ENCODE results near the gene LDLRAD4.

LDLRAD4 gene

DNA sequence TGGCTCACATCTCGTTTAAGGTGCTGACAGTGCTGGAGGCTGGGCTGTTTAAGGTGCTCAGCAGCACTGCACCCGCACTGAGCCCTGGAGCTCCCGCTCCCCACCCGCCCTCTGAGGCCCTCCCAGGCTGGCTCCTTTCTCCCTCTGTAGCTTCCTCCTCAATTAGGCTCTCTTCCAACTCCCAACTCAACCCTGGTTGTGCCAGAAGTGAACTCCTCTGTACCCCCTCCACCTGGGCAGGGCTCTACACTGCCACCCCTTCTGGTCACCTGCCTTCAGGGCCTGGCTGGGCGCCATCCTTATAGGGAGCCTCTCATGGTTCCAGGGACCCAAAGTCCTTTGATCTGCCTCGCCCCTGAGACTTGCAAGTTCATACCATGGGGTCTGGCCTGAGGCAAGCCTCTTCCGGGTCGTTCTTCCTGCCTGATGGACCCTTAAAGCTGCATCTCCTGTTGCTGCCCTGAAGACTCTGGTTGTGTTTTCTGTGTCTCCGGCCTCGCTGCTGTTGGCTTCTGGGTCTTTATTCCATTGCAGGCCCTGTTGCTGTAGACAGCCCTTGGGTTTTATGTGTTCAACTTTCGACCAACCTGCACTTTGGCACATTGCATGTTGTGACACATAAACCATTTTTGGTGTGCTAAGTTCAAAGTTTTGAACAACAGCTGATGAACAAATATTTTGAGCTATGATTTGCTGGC lies 199.6 kb downstream of the LDLRAD4 start:
- peak in 12 of 42 donors; percentile 32 to 73 (median 49) for DNase-seq
- intact Hi-C loops (cut with DNase I) = no loop called here

DNA sequence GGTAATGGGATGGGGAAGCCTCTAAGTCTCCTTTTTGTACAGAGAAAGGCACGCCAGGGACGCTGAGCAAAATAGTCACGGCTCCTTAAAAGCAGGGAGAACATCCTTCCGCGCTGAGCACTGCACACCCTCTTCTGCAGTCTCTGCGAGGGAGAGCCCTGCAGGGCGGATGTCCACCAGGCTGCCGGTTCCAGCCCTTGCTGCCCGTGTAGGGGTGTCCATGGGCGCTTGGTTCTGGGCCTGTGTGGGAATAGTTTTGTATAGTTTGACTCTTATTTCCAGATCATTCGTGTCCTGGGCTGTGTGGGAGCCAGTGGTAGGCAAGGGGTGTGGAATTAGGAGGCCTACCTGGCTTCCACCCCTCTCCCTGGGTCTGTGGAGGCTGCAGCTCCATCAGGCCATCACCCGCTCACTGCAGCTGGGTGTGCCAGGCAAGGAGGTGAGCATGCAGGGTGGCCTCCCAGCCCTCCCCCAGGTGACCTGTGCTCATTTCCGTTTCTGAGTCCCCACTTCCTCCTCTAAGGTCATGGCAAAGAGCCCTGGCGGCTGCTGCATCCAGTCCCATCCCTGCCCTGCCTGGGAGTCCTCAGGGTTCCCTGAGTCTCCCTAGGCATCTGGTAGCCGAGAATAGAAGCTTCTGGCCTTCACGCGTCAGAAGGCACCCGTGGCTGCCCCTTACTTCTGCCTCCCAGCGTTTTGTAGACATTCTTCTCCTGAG lies 202.6 kb downstream of the LDLRAD4 start:
- intact Hi-C loops (cut with DNase I) = no loop called here
- peak in 1 of 42 donors; percentile 2 for DNase-seq

DNA sequence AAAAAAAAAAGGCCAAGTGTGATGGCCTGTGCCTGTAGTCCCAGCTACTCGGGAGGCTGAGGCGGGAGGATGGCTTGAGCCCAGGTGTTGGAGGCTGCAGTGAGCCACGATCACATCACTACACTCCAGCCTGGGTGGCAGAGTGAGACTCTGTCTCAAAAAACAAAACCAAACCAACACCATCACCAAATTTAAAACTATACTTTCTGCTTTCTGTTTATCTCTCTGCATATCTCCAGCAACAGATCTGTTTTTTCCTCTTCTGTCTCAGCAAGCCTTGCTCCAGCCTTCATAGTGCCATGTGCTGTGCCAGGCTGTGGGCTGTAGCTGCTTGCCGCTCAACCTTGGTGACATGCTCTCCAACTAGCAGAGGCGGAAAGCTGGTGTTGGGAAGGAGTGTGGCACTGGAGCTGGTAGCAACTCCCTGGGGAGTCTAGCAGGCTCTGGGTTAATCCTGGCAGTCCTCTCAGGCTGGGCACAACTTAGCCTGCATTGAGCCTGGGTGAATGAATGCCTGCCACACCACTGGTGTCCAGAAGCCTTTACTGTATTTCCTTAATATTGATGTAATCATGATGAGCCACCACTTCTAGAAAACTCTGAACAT lies 204.1 kb downstream of the LDLRAD4 start:
- intact Hi-C loops (cut with DNase I) = no loop called here
- peak in 32 of 42 donors; percentile 24 to 87 (median 60) for DNase-seq

DNA sequence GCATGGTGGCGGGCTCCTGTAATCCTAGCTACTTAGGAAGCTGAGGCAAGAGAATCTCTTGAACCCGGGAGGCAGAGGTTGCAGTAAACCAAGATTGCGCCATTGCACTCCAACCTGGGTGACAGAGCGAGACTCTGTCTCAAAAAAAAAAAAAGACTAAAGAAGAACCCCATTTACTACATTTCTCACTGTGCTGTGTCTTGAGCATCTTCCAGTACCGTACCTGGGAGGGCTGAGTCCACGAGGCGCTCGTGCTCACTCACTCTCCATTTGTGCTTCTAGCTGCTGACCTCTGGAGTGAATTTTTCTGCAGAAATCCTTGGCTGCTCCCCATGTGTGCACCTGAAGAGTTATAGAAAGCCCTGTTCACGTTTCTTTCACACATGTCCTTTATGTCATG lies 204.8 kb downstream of the LDLRAD4 start:
- DNase-seq = peak in 1 of 42 donors; percentile 19
- intact Hi-C loops (cut with DNase I) = no loop called here

DNA sequence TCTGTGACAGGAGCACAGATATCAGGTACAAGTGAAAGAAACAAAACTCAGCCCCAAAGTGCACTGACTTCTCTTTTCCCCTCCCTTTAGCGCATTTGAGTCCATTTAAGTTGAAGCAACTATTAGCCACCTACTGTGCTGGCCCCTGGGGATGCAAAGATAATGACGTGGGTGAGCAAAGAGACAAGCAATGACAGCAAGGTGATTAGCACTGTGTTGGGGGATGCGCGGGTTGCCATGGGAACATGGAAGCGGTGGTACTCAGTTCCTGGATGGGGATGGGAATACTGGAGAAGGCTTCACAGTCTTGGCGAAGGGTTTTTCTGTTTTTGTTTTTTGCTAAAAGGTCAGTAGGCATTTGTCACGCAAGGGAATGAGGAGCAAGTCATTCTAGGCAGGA lies 205.8 kb downstream of the LDLRAD4 start:
- intact Hi-C loops (cut with DNase I) = no loop called here
- DNase-seq = peak in 18 of 42 donors; percentile 24 to 74 (median 55)

DNA sequence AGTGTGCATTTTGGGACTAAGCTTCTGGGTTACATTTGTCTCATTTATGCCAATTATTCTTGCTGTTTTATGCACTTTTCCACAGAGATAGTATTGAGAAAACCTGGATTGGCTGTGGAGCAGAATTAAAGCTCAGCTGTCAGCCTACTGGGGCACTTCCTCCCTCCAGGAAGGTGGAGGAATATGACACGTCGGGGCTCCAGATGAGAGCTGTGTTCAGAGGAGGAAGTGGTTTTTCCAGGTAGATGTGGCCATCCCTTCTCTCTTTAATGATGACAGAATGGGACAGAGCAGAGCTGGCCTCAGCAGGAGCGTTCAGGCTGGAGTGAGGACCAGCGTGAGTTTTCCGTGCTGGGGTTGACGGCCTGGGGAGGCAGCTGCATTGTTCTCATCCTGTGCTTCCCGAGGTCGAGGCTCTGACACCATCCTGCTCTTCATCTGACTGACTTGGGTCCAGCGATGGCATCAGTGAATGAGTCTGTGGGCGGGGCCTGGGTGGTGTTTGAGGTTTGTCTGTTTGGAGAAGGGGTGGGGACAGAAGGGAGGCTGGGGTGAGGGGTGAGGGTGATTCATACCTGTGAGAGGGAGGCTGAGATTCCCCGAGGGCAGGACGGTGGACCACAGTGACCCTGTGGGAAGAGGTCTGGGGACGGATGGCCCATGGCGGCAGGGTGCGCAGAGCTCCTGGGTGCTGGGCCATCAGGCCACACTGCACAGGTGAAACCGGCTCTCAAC lies 207.0 kb downstream of the LDLRAD4 start:
- peak in 3 of 42 donors; percentile 6 to 32 (median 26) for DNase-seq

DNA sequence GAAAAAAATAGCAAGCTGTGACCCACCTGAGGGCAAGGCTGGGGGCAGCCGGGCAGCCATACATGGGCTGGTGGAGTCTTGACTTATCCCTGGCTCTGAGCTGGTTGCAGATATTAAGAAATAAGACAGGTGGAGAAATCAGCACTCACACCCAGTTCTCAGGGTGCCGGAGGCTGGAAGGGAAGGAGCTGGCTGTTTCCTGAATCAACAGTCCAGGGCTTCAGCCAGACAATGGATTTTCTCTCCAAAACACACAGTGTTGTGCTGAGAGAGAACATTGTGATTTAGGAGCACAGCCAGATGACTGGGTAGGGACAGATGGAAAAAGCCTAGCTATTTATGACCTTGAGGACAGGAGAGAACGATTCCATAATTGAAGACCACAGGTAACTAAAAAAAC lies 208.8 kb downstream of the LDLRAD4 start:
- intact Hi-C loops (cut with DNase I) = no loop called here
- DNase-seq = peak in 1 of 42 donors; percentile 35

More for the DNA sequence above, 207.0 kb downstream of the LDLRAD4 start:
- intact Hi-C loops (cut with DNase I) = no loop called here

DNA sequence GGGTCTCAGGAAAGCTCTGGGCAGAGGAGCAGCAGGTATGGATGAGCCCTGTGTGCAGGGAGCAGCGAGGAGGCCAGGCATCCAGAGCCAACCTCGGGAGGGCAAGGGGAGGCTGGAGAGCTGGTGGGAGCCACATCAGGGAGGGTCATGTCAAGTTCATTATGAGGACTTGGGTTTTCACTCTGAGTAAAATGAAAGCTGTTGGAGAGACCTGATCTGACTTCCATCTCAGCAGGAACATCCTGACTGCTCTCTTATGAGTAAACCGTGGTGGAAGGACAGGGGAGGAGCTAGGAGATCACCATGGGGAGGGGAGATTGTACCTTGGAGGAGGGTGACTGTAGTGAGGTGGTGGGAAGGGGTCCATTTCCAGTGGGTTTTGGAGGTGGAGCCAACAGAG lies 209.8 kb downstream of the LDLRAD4 start:
- DNase-seq = peak in 4 of 42 donors; percentile 2 to 28 (median 16)
- intact Hi-C loops (cut with DNase I) = no loop called here

DNA sequence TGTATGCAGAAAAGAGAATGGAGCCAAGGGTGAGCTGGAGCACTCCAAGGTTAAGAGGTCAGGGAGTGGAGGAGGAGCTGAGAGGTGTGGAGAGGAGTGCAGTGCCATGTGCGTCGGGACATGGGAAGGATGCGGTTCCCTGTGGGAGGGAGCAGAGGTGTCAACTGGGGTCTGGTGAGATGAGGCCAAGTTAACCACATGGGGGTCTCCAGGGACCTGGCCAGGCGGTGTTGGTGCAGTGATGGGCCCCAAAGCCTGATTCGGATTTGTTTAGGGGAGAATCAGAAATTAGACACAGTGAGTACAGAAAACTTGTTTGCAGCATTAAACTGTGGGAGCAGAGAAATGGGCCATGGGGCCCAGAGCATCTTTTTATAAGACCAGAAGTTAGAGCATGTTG lies 210.5 kb downstream of the LDLRAD4 start:
- intact Hi-C loops (cut with DNase I) = no loop called here
- DNase-seq = peak in 4 of 42 donors; percentile 4 to 35 (median 16)

DNA sequence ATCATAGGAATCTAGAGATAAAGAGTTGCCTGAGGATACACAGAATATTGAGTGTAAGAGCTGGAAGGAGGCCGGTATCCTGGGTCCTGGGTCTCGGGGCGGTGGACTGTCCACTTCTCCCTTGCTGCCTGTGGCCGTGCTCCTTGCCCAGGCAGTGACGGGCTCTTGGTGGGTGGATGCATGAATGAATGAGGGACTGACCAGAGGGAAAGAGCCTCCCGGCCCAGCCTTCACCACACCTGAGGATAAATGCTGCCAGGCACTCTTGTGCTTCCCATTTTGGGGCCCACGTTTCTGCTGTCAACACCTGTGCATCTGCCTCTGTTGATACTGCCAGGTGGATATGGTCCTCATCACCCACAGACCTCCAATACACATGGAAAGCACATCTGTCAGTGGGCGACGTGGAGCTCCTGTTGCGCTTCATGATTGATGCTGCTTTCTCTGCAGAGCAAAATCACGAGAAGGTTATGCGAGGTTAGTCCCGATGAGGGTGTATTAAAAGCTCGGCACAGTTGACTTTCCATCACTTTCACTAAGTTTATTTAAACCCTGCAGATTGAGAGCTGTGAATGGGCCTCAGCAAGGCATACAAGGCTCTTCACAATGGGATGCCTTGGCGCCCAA lies 211.4 kb downstream of the LDLRAD4 start:
- intact Hi-C loops (cut with DNase I) = no loop called here
- peak in 9 of 42 donors; percentile 25 to 68 (median 47) for DNase-seq

DNA sequence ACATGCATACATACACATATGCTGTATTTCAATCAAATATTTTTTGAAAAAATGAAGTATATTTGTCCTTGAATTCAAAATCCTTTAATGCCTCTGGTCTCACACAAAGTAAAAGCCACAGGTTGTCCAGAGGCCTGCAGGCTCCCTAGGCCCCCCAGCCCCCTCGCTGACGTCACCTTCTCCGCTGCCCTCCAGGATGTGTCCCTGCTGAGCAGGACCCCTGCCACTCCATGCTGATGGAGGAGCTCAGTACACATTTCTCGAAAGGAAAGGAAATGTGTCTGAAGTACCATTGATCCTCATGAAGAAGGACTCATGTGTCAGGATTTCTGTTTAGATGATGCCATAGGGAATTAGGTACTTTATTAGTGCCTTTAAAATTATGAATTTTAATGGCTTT lies 212.1 kb downstream of the LDLRAD4 start:
- peak in 2 of 42 donors; percentile 22 to 26 for DNase-seq
- intact Hi-C loops (cut with DNase I) = no loop called here

DNA sequence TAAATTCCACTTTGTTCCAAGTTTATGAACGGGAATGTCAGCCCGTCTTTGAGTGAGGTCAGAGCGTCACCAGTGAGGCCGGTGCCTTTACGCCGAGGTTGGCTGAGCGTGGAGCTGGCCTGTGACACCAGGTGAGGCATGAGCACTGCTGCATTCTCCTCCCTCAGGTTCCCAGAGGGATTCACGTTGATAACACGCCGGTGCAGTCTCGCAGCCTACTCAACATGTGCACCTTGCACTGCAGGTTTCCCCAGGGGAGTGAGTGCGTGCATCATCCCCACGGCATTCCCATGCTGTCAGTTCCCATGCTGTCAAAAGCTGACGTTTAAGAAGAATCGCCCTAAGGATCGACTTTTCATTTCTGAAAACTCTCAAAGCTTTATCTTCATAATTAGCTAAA lies 213.3 kb downstream of the LDLRAD4 start:
- intact Hi-C loops (cut with DNase I) = no loop called here

DNA sequence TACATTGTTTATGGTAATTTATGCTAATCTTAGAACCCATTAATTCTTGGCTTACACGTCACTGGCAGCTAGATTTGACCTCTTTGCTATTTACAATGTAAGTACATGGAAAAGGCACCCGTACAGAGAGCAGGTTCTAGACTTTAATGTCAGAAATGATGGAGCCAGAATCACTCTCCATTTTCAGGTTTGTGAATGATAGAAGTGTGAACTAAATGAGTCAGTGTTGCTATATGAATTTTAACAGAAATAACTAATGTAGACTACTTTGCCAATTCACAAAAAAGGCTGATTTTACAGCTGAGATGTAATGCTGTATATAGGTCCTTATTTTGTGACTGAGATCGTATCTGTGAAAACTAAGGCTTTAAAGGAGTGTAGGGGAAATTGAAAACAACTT lies 214.6 kb downstream of the LDLRAD4 start:
- DNase-seq = no peak

More for the DNA sequence above, 213.3 kb downstream of the LDLRAD4 start:
- peak in 29 of 42 donors; percentile 40 to 86 (median 63) for DNase-seq

DNA sequence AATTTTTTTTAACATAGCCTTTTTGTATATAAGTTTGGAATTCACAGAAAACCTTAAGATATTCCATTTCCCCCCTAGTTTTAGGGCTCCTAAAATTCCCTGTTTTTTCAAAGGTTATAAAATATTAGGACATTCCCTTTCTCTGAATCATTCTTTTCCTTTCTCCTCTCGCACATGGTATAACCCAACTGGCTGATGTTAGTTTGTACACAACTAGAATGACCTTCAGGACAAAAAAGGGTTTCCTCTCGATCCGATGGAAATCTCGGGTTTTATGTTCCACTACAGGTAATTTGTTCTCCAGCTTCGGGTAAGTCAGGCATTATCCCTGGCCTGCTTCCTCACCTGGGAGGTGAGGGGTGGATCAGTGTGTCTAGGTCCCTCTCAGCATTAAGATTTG lies 215.1 kb downstream of the LDLRAD4 start:
- peak in 1 of 42 donors; percentile 5 for DNase-seq
- intact Hi-C loops (cut with DNase I) = no loop called here

More for the DNA sequence above, 214.6 kb downstream of the LDLRAD4 start:
- intact Hi-C loops (cut with DNase I) = no loop called here

DNA sequence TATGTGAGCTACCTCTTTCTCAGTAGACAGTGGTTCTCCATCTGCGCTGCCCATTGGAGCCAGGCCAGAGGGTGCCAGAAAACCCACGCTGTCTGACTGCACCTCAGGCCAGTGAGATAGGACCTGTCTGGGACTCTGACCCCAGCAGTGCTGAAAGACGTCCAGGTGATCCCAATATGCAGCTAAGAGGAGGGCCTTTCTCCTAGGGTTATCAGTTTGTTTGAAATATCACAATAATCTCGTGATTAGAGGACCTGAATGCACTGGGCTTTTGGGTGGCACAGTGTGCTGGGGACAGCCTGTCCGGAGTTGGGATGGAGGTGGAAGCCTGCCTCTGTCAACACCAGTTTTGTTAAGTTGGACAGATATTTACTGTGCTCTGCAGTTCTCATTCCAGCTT lies 216.3 kb downstream of the LDLRAD4 start:
- peak in 5 of 42 donors; percentile 5 to 34 (median 6) for DNase-seq
- intact Hi-C loops (cut with DNase I) = no loop called here

DNA sequence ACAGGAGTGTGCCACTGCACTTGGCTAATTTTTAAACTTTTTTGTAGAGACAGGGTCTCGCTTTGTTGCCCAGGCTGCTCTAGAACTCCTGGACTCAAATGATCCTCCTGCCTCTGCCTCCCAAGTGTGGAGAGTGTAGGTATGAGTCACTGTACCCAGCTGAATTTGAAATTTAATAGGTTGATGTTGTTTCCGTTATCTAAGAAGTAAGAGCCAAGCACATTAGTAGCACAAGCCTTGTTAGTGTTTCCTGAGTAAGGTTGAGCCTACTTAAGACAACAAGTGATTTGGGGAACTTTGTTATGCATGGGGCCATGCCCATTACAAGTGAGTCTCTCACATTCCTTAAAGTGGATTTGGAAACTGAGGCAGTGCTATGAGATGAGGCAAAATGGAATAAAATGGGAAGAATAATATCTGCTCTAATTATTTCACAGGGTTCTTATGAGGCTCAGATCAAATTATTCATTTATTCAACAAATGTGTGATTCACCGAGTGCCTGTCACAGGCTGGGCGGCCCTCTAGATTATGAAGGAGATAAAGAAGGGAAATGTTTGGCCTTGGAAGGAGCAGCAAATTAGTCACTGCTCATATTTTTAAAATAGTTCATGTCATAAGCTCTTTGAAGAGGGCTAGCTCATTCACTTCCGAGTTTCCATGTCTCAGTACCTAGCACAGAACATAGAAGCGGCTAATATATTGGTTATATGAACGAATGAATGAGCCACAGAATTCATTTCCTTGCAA lies 217.2 kb downstream of the LDLRAD4 start:
- peak in 3 of 42 donors; percentile 9 to 46 (median 37) for DNase-seq

DNA sequence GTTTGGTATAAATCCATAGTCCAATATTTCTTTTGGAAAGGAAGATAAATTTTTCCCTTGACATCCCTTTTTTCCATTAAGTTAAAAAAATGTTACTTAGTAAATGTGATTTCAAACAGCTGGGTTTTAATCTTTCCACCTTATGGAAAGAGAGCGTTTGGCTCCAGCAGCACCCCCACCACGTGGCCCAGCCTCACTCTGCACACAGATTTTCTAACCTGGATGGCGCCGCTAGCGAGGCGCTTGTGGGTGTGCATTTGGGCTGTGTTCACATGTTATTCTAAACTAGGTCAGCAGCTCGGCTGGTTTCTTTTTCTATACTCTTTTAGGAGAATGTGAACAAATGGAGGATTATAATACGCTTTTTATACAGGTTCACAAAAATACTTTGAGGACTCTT lies 218.0 kb downstream of the LDLRAD4 start:
- intact Hi-C loops (cut with DNase I) = no loop called here
- DNase-seq = peak in 40 of 42 donors; percentile 41 to 89 (median 72)

More for the DNA sequence above, 217.2 kb downstream of the LDLRAD4 start:
- intact Hi-C loops (cut with DNase I) = no loop called here

DNA sequence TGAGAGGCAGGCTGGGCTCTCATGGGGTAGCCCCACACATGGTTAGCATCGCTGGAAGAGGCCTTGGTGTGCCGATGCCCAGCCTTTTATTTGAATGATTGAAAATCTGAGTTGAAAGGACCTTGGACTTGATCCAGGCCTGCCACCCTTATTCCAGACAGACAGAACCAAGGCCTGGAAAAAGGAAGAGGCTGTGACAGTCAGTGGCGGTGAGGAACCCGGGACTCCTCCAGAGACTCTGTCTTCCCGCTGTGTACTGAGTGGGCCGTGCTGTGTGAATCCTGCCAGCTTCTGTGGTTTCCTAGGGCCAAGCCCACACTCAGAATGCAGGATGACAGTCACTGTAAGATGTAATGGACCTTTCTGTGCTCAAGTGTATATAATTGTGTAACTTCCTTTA lies 218.5 kb downstream of the LDLRAD4 start:
- DNase-seq = peak in 5 of 42 donors; percentile 10 to 45 (median 40)
- intact Hi-C loops (cut with DNase I) = no loop called here
